Body of pancreas (tissue), 4 donors: ENCODE results near the gene HOXB13.

Experiments
- POLR2A ChIP-seq, 3 donors: fragments of 450-650 bp; IDR thresholded peaks; one replicate each; pipeline ENCODE4 v1.6.1; 2016; ENCODE audit warnings: antibody characterized with exemption in 3 of 3, mild to moderate bottlenecking in 2 of 3
- TF ChIP-seq, protein P1 (sequence below), 7 experiments: fragments of 450-650 bp in 4 of 7; fragments of 200-600 bp in 3 of 7; sonication (generic) in 3 of 7; IDR thresholded peaks; one replicate each; pipeline ENCODE4 v1.5.1; 2016 to 2019; ENCODE audit warnings: antibody characterized with exemption in 7 of 7

DNA sequence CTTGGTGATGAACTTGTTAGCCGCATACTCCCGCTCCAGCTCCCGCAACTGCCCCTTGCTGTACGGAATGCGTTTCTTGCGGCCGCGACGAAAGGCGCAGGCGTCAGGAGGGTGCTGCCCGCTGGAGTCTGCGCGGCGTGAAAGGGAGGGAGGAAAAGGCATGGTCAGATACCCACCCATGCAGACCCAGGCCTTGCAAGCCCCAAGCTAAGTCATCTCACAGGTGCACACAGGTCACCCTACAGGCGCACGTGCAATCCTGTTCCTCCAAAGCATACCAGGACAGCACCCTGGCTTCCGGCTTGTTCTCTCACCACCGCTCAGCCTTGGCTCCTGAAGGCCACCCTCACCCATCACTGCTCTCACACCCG, 1.6 kb downstream of the HOXB13 start:
- TF ChIP-seq, protein P1, sequence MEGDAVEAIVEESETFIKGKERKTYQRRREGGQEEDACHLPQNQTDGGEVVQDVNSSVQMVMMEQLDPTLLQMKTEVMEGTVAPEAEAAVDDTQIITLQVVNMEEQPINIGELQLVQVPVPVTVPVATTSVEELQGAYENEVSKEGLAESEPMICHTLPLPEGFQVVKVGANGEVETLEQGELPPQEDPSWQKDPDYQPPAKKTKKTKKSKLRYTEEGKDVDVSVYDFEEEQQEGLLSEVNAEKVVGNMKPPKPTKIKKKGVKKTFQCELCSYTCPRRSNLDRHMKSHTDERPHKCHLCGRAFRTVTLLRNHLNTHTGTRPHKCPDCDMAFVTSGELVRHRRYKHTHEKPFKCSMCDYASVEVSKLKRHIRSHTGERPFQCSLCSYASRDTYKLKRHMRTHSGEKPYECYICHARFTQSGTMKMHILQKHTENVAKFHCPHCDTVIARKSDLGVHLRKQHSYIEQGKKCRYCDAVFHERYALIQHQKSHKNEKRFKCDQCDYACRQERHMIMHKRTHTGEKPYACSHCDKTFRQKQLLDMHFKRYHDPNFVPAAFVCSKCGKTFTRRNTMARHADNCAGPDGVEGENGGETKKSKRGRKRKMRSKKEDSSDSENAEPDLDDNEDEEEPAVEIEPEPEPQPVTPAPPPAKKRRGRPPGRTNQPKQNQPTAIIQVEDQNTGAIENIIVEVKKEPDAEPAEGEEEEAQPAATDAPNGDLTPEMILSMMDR (IDR thresholded peaks at IDR 0.05), result no peak
- TF ChIP-seq POLR2A (IDR thresholded peaks at IDR 0.05), result no peak
